ENCODE measurements around the gene OTUD4. TPM values are rescaled to one million over a fixed set of nuclear protein-coding genes. Genes with fewer than 3 reads are reported as not detected.

Gene OTUD4
- total RNA-seq, 1 donor from 2014 or later = 43.1 TPM

DNA sequence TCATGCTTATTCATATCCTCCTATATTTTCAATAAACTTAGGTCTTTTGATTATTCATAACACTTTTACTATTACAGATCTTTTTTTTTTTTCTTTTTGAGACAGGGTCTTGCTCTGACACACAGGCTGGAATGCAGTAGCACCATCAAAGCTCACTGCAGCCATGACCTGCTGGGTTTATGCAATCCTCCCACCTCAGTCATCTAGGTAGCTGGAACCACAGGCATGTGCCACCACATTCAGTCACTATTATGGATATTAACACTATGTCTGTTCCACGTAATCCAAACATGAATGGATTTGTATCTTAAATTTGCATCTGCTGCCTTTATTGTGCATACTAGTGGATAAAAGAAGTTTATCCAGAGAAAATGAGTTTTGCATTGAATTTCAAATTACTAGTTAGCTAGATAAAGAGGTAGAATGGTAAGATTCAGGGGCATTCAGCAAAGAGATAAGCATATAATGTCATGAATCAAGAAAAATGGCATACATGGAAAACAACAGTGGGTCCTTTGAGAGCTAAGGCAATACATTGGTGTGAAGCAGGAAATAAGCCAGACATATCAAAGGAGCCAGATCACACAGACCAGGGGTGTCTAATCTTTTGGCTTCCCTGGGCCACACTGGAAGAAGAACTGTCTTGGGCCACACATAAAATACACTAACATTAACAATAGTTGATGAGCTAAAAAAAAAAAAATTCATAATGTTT lies 96.3 kb downstream of the OTUD4 start:
- Mint-ChIP-seq H3K36me3 (ENCODE audit: low read depth, unreplicated experiment) (peaks cover 13% of the 10 kb centered on the region), H3K27me3 (ENCODE audit: unreplicated experiment) (peaks cover 2% of the 10 kb centered on the region), H3K4me1 (ENCODE audit: unreplicated experiment) (peaks cover 3% of the 10 kb centered on the region), H3K9me3 (ENCODE audit: unreplicated experiment) (no peaks in the 10 kb centered on the region), H3K27ac (ENCODE audit: unreplicated experiment) (no peak overlapping the region), H3K4me3 (ENCODE audit: unreplicated experiment) (no peak overlapping the region)
- TF ChIP-seq, protein P1, sequence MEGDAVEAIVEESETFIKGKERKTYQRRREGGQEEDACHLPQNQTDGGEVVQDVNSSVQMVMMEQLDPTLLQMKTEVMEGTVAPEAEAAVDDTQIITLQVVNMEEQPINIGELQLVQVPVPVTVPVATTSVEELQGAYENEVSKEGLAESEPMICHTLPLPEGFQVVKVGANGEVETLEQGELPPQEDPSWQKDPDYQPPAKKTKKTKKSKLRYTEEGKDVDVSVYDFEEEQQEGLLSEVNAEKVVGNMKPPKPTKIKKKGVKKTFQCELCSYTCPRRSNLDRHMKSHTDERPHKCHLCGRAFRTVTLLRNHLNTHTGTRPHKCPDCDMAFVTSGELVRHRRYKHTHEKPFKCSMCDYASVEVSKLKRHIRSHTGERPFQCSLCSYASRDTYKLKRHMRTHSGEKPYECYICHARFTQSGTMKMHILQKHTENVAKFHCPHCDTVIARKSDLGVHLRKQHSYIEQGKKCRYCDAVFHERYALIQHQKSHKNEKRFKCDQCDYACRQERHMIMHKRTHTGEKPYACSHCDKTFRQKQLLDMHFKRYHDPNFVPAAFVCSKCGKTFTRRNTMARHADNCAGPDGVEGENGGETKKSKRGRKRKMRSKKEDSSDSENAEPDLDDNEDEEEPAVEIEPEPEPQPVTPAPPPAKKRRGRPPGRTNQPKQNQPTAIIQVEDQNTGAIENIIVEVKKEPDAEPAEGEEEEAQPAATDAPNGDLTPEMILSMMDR (IDR thresholded peaks at IDR 0.05; ENCODE audit: unreplicated experiment) = no peak
- DNase-seq (ENCODE audit: low spot score) = no peak

Other genes starting within 250 kb of the OTUD4 start
- 20.2 TPM for gene ANAPC10, start 82.4 kb downstream of the OTUD4 start, total RNA-seq (ENCODE audit: unreplicated experiment)
- gene ABCE1, start 82.3 kb downstream of the OTUD4 start, total RNA-seq (ENCODE audit: unreplicated experiment) = 41.7 TPM